WTC11 (cell line): ENCODE measurements around the gene CDHR5.

Experiments used
- ESRRA ChIP-seq: sonication (generic); formaldehyde crosslinking; IDR thresholded peaks from 2 replicates; pipeline ENCODE4 v1.8.1; 2022; ENCODE audit warnings: mild to moderate bottlenecking, missing genetic modification reagents, borderline replicate concordance
- FOXK1 ChIP-seq: sonication (generic); formaldehyde crosslinking; IDR thresholded peaks from 2 replicates; pipeline ENCODE4 v1.8.0; 2022; ENCODE audit warnings: mild to moderate bottlenecking, moderate library complexity, missing genetic modification reagents
- TCF7 ChIP-seq: sonication (generic); formaldehyde crosslinking; IDR thresholded peaks from 2 replicates; pipeline ENCODE4 v1.8.0; 2022; ENCODE audit warnings: mild to moderate bottlenecking, low read depth, missing genetic modification reagents, moderate library complexity
- TEAD1 ChIP-seq: sonication (generic); formaldehyde crosslinking; IDR thresholded peaks from 2 replicates; pipeline ENCODE4 v1.8.0; 2022; ENCODE audit warnings: mild to moderate bottlenecking, missing genetic modification reagents
- TEAD4 ChIP-seq: sonication (generic); formaldehyde crosslinking; IDR thresholded peaks from 2 replicates; pipeline ENCODE4 v1.8.0; 2022; ENCODE audit warnings: mild to moderate bottlenecking, missing genetic modification reagents
- TF ChIP-seq, protein P1 (sequence below): fragments of 200-600 bp; IDR thresholded peaks from 2 replicates; pipeline ENCODE4 v1.8.0; 2022; ENCODE audit warnings: antibody characterized with exemption
- TF ChIP-seq, protein P2 (sequence below): sonication (generic); formaldehyde crosslinking; IDR thresholded peaks from 2 replicates; pipeline ENCODE4 v1.8.0; 2023; ENCODE audit warnings: missing genetic modification reagents
- TF ChIP-seq, protein P3 (sequence below): sonication (generic); formaldehyde crosslinking; IDR thresholded peaks from 2 replicates; pipeline ENCODE4 v1.8.1; 2022; ENCODE audit warnings: low read depth, mild to moderate bottlenecking, moderate library complexity, missing genetic modification reagents, borderline replicate concordance
- TF ChIP-seq, protein P4 (sequence below): sonication (generic); formaldehyde crosslinking; IDR thresholded peaks from 2 replicates; pipeline ENCODE4 v1.8.1; 2022; ENCODE audit warnings: mild to moderate bottlenecking, moderate library complexity, missing genetic modification reagents

DNA sequence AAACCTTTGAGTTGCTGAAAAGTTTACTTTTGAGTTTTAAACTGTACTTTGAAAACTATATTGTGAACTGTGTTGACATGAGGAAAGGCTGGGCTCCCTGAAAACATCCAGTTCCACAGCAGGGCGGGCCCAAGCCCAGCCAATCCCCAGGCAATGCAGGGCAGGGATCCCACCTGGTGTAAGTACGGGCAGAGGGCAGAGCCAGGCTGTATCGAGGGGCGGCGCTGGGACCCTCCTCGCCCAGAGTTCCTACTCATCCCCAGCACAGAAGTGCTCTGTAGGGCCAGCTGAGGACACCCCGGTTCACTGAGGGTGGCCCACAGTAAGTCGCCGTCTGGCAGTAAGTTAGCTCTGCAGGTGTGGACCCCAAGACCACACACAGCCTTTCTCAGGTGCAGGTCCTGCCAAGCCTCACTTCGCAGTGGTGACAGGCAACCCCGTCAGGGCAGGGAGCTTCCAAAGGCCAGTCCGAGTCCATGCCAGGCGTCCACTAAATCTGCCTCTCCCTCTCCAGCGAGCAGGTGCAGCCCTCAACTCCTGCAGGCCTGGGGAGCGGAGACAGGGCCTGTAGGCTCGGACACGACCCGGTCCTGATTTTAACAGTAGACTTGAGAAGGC lies 57.6 kb downstream of the CDHR5 start:
- TF ChIP-seq, protein P1, sequence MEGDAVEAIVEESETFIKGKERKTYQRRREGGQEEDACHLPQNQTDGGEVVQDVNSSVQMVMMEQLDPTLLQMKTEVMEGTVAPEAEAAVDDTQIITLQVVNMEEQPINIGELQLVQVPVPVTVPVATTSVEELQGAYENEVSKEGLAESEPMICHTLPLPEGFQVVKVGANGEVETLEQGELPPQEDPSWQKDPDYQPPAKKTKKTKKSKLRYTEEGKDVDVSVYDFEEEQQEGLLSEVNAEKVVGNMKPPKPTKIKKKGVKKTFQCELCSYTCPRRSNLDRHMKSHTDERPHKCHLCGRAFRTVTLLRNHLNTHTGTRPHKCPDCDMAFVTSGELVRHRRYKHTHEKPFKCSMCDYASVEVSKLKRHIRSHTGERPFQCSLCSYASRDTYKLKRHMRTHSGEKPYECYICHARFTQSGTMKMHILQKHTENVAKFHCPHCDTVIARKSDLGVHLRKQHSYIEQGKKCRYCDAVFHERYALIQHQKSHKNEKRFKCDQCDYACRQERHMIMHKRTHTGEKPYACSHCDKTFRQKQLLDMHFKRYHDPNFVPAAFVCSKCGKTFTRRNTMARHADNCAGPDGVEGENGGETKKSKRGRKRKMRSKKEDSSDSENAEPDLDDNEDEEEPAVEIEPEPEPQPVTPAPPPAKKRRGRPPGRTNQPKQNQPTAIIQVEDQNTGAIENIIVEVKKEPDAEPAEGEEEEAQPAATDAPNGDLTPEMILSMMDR: no peak
- TF ChIP-seq TEAD4 (no peak), TEAD1 (no peak), FOXK1 (CRISPR knock-in tag) (no peak), ESRRA (CRISPR knock-in tag) (no peak), TCF7 (no peak)
- TF ChIP-seq, protein P2, sequence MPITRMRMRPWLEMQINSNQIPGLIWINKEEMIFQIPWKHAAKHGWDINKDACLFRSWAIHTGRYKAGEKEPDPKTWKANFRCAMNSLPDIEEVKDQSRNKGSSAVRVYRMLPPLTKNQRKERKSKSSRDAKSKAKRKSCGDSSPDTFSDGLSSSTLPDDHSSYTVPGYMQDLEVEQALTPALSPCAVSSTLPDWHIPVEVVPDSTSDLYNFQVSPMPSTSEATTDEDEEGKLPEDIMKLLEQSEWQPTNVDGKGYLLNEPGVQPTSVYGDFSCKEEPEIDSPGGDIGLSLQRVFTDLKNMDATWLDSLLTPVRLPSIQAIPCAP (CRISPR knock-in tag): no peak
- TF ChIP-seq, protein P3, sequence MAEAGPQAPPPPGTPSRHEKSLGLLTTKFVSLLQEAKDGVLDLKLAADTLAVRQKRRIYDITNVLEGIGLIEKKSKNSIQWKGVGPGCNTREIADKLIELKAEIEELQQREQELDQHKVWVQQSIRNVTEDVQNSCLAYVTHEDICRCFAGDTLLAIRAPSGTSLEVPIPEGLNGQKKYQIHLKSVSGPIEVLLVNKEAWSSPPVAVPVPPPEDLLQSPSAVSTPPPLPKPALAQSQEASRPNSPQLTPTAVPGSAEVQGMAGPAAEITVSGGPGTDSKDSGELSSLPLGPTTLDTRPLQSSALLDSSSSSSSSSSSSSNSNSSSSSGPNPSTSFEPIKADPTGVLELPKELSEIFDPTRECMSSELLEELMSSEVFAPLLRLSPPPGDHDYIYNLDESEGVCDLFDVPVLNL (CRISPR knock-in tag): no peak
- TF ChIP-seq, protein P4, sequence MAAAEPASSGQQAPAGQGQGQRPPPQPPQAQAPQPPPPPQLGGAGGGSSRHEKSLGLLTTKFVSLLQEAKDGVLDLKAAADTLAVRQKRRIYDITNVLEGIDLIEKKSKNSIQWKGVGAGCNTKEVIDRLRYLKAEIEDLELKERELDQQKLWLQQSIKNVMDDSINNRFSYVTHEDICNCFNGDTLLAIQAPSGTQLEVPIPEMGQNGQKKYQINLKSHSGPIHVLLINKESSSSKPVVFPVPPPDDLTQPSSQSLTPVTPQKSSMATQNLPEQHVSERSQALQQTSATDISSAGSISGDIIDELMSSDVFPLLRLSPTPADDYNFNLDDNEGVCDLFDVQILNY (CRISPR knock-in tag): no peak
